GM21515 (cell line): ENCODE results near the gene ABCC2.
"Not testable (repeated sequence)": the region's sequence is repeated elsewhere in the genome, so short reads cannot be mapped to it uniquely, and the experiment has no call there.

Experiments
- ATAC-seq: cut with Tn5 transposase; IDR thresholded peaks from one replicate; pipeline ENCODE4 v1.9.1; 2021; ENCODE audit not compliant: unreplicated experiment

The ABCC2 gene

GRCh38 chr10:99807786-99808185 lies 25.3 kb downstream of the ABCC2 start:
- no peak for ATAC-seq

- ATAC-seq = no peak
These were observed 25.8 kb downstream of the ABCC2 start for GRCh38 chr10:99808270-99808669.

GRCh38 chr10:99809481-99809880 lies 27.0 kb downstream of the ABCC2 start:
- ATAC-seq = no peak

GRCh38 chr10:99809931-99810615 lies 27.6 kb downstream of the ABCC2 start:
- ATAC-seq = no peak

- no peak for ATAC-seq
These were observed 29.7 kb downstream of the ABCC2 start for GRCh38 chr10:99812177-99812576.

- ATAC-seq = no peak
These were observed 31.7 kb downstream of the ABCC2 start for GRCh38 chr10:99814143-99814542.

GRCh38 chr10:99815621-99816020 lies 33.2 kb downstream of the ABCC2 start:
- ATAC-seq = no peak

- no peak for ATAC-seq
These were observed 45.5 kb downstream of the ABCC2 start for GRCh38 chr10:99827936-99828335.

GRCh38 chr10:99828464-99828863 lies 46.0 kb downstream of the ABCC2 start:
- ATAC-seq = no peak

- no peak for ATAC-seq
These were observed 50.0 kb downstream of the ABCC2 start for GRCh38 chr10:99832439-99832838.

GRCh38 chr10:99834410-99834809 lies 52.0 kb downstream of the ABCC2 start:
- ATAC-seq = no peak

GRCh38 chr10:99835947-99836346 lies 53.5 kb downstream of the ABCC2 start:
- ATAC-seq = no peak

- ATAC-seq = no peak
These were observed 54.3 kb downstream of the ABCC2 start for GRCh38 chr10:99836711-99837110.

- ATAC-seq = not testable (repeated sequence)
These were observed 58.4 kb downstream of the ABCC2 start for GRCh38 chr10:99840859-99841258.

GRCh38 chr10:99841746-99842145 lies 59.3 kb downstream of the ABCC2 start:
- no peak for ATAC-seq

- no peak for ATAC-seq
These were observed 60.9 kb downstream of the ABCC2 start for GRCh38 chr10:99843310-99843709.

GRCh38 chr10:99844433-99844955 lies 62.1 kb downstream of the ABCC2 start:
- ATAC-seq = no peak

- no peak for ATAC-seq
These were observed 63.5 kb downstream of the ABCC2 start for GRCh38 chr10:99845837-99846382.

GRCh38 chr10:99849057-99849456 lies 66.6 kb downstream of the ABCC2 start:
- ATAC-seq = no peak

GRCh38 chr10:99849536-99849935 lies 67.1 kb downstream of the ABCC2 start:
- ATAC-seq = no peak

GRCh38 chr10:99850021-99850766 lies 67.8 kb downstream of the ABCC2 start:
- ATAC-seq = no peak

- ATAC-seq = no peak
These were observed 68.4 kb downstream of the ABCC2 start for GRCh38 chr10:99850767-99851340.
